ENCODE measurements around the gene LTBR.

- TF ChIP-seq REST (IDR thresholded peaks at IDR 0.05; ENCODE audit: insufficient read depth in 1 of 2, low read depth in 2 of 2, low read length in 2 of 2), result no peak
- TF ChIP-seq TAF1 (IDR thresholded peaks at IDR 0.05; ENCODE audit: borderline replicate concordance, insufficient read depth, low read length), result no peak
- no peak for TF ChIP-seq POLR2AphosphoS5 (IDR thresholded peaks at IDR 0.05; ENCODE audit: low read depth, low read length)
Measured at GRCh38 chr12:6347367-6348338, 36.3 kb upstream of the LTBR start.

Measured in PFSK-1 (cell line).